Measurements from ENCODE around the gene RASSF7.

The RASSF7 gene

DNA sequence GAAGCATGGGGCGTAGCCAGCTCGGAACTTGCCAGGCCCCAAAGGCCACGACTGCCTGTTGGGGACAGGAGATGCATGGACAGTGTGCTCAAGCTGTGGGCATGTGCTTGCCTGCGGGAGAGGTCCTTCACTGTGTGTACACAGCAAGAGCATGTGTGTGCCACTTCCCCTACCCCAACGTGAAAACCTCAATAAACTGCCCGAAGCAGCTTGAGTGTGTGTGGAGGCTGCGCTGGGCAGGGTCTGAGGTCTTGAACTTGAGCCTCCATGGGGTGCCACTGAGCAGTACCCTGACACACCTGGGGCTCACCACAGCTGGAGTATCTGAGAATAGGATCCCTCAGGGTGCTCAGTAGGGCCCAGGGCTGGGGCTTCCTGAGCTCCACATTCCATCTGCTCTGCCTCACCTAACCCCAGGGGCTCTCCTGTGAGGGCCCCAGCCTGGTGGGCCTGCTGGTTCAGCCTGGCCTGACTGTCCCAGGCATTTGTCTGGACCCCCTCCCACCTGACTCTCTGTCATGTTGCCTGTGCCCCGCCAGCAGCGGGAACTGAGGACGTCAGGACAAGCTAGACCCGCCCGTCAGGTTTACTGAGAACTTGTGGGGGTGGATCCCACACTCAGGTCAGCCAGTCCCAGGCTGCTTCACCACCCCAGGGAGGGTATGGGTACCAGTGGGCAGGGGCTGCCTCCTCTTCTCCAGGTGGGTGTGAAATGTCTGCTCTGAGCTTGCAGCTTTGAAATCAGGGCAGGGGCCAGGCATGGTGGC, 3.2 kb downstream of the RASSF7 start:
- Histone ChIP-seq H3K4me3 (no peak overlapping the region), H3K4me1 (peaks cover 0 to 46% (median 24%) of the 10 kb centered on the region in 4 donors), H3K27ac (no peak overlapping the region), H3K36me3 (no peaks in the 10 kb centered on the region), H3K27me3 (peaks cover 0 to 8% of the 10 kb centered on the region in 2 donors), H3K9me3 (no peaks in the 10 kb centered on the region)
- no peak for DNase-seq
- TF ChIP-seq, protein P1, sequence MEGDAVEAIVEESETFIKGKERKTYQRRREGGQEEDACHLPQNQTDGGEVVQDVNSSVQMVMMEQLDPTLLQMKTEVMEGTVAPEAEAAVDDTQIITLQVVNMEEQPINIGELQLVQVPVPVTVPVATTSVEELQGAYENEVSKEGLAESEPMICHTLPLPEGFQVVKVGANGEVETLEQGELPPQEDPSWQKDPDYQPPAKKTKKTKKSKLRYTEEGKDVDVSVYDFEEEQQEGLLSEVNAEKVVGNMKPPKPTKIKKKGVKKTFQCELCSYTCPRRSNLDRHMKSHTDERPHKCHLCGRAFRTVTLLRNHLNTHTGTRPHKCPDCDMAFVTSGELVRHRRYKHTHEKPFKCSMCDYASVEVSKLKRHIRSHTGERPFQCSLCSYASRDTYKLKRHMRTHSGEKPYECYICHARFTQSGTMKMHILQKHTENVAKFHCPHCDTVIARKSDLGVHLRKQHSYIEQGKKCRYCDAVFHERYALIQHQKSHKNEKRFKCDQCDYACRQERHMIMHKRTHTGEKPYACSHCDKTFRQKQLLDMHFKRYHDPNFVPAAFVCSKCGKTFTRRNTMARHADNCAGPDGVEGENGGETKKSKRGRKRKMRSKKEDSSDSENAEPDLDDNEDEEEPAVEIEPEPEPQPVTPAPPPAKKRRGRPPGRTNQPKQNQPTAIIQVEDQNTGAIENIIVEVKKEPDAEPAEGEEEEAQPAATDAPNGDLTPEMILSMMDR (IDR thresholded peaks at IDR 0.05) = no peak
- intact Hi-C loops (cut with DNase I; ENCODE audit: low total_unique reads) = no loop called here

DNA sequence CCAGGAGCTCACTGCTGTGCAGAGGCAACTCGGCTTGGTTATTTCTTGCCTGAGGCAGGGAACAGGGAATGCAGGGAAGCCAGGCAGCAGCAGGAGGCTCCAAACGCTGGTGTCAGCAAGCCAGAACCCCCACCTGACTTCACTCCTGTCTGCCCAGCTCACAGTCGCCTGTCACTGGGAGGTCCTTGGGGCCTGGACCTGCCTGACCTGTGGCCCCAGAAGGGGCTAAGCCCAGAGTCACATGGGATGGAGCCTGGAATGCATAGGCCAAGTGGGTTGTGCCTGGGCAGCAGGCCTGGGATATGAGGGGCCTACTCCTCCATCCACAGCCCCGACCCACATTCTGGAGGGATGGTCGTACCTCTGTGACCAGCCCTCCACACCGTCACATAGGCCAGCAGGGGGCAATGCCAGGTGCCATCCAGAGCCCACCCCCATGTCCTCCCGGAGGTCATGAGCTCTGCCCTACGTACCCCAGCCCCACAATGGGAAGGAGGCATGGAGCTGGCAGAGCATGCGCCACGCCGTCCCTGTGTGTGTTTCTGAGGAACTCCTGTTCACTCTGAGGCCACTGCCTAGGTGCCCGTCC, 5.2 kb downstream of the RASSF7 start:
- no peaks in the 10 kb centered on the region for H3K27me3 ChIP-seq
- H3K27ac ChIP-seq = no peak overlapping the region
- H3K4me3 ChIP-seq = no peak overlapping the region
- no peaks in the 10 kb centered on the region for H3K9me3 ChIP-seq
- TF ChIP-seq, protein P1 (IDR thresholded peaks at IDR 0.05) = no peak
- no peak for DNase-seq
- intact Hi-C loops (cut with DNase I; ENCODE audit: low total_unique reads) = no loop called here
- H3K36me3 ChIP-seq = no peaks in the 10 kb centered on the region
- peaks cover 0 to 44% (median 23%) of the 10 kb centered on the region in 4 donors for H3K4me1 ChIP-seq

DNA sequence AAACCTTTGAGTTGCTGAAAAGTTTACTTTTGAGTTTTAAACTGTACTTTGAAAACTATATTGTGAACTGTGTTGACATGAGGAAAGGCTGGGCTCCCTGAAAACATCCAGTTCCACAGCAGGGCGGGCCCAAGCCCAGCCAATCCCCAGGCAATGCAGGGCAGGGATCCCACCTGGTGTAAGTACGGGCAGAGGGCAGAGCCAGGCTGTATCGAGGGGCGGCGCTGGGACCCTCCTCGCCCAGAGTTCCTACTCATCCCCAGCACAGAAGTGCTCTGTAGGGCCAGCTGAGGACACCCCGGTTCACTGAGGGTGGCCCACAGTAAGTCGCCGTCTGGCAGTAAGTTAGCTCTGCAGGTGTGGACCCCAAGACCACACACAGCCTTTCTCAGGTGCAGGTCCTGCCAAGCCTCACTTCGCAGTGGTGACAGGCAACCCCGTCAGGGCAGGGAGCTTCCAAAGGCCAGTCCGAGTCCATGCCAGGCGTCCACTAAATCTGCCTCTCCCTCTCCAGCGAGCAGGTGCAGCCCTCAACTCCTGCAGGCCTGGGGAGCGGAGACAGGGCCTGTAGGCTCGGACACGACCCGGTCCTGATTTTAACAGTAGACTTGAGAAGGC, 6.3 kb downstream of the RASSF7 start:
- Histone ChIP-seq H3K36me3 (no peaks in the 10 kb centered on the region), H3K4me3 (peak overlapping the region in 1 of 2 donors; percentile 74), H3K27me3 (no peaks in the 10 kb centered on the region), H3K4me1 (peaks cover 0 to 33% (median 16%) of the 10 kb centered on the region in 4 donors), H3K9me3 (no peaks in the 10 kb centered on the region), H3K27ac (peak overlapping the region; percentile 80 to 93)
- intact Hi-C loops (cut with DNase I; ENCODE audit: low total_unique reads) = no loop called here
- DNase-seq = no peak
- TF ChIP-seq, protein P1 (IDR thresholded peaks at IDR 0.05) = no peak

DNA sequence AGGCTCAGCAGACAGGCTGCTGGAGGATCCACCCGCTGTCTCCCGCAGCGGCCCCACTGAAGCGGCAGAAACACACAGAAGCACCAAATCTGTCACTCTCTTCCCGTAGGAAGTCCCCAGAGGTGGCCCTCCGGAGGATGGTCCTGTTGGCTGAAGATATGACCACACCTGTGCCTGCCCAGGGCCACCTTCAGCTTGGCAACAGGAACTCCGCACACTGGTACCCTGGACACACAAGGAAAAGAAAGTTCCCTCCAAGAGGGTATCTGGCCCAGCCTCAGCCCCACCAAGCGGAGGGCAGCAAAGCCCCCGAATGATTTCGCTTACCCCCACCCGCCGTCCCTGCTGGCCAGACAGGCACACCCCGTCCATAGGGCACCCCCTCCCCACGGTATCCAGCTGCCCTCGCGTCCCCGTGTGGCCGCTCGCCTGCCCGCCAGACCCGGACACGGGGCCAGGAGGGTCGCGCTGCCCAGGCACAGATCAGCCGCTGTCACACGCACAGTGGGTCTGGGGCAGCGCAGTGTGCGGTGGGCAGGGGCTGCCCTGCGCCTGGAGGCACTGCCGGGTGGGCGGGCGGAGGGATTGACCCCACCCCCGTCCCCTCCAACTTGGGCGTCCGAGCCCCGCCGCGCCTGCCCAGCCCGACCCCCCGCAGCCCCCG, 7.0 kb downstream of the RASSF7 start:
- intact Hi-C loops (cut with DNase I; ENCODE audit: low total_unique reads) = no loop called here
- TF ChIP-seq, protein P1 (IDR thresholded peaks at IDR 0.05) = no peak
- Histone ChIP-seq H3K27me3 (no peaks in the 10 kb centered on the region), H3K4me1 (peaks cover 0 to 27% (median 16%) of the 10 kb centered on the region in 4 donors), H3K4me3 (peak overlapping the region; percentile 55 to 74), H3K27ac (peak overlapping the region; percentile 80 to 93), H3K36me3 (no peaks in the 10 kb centered on the region), H3K9me3 (no peaks in the 10 kb centered on the region)
- DNase-seq = no peak

DNA sequence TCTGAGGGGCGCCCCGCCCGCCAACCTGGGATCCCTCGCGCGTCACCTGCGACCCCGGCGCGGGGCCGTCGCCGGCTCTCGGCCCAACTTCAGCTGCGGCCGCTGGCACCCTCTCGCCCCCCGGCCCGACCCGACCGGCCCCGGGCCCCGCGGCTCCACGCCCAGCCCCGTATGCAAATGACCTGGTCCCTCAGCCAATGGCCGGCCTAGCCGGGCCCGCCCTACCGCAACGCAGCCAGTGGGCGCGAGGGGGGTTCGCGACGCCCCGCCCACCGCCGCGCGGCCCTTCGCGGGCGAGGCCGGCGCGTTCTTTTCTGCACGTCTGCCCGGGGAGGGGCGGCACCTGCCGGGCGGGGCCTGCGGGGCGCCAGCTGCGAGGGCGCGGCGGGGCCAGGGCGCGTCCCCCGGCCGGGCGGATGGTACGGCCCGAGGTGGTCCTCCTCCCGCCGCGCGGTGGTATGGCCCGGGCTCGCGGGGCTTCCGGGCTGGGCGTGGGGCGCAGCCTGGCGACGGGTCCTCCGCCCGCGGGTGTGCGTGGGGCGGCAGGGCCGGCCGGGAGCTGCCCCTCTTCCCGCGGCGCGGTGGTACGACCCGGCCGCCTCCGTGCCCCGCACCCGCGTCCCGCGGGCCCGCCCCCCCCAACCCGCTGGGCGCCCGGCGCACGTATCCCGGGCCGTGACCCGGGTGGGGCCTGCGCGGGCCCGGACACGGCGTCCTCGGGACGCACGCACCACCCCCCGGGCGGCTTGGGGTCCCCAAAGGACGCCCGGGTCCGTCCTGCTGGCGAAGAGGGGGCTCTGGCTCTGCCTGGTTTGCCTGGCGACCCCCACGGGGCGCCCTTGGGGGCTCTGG, 7.8 kb downstream of the RASSF7 start:
- TF ChIP-seq, protein P1 (IDR thresholded peaks at IDR 0.05) = peak in 1 of 2 experiments; percentile 10
- intact Hi-C loops (cut with DNase I; ENCODE audit: low total_unique reads) = no loop called here
- Histone ChIP-seq H3K4me3 (peak overlapping the region; percentile 55 to 74), H3K9me3 (no peaks in the 10 kb centered on the region), H3K27ac (peak overlapping the region; percentile 80 to 93), H3K36me3 (no peaks in the 10 kb centered on the region), H3K4me1 (peaks cover 0 to 27% (median 16%) of the 10 kb centered on the region in 4 donors), H3K27me3 (no peaks in the 10 kb centered on the region)
- DNase-seq = peak; percentile 91 to 97
